ENCODE measurements around the gene ACADSB. TPM values are rescaled to one million over a fixed set of nuclear protein-coding genes. Genes with fewer than 3 reads are reported as not detected.

ACADSB gene
- total RNA-seq, 1 donor from 2014 or later: 27.1 TPM

- no peak overlapping the region for H3K4me3 ChIP-seq
- no peaks in the 10 kb centered on the region for H3K27me3 ChIP-seq
- H3K36me3 ChIP-seq: peaks cover 11% of the 10 kb centered on the region
- DNase-seq (no peak), ATAC-seq (no peak)
- no peak overlapping the region for H3K27ac ChIP-seq
- intact Hi-C loops (cut with DNase I): no loop called here
- no peaks in the 10 kb centered on the region for H3K9me3 ChIP-seq
- H3K4me1 ChIP-seq: no peaks in the 10 kb centered on the region
- TF ChIP-seq, protein P1, sequence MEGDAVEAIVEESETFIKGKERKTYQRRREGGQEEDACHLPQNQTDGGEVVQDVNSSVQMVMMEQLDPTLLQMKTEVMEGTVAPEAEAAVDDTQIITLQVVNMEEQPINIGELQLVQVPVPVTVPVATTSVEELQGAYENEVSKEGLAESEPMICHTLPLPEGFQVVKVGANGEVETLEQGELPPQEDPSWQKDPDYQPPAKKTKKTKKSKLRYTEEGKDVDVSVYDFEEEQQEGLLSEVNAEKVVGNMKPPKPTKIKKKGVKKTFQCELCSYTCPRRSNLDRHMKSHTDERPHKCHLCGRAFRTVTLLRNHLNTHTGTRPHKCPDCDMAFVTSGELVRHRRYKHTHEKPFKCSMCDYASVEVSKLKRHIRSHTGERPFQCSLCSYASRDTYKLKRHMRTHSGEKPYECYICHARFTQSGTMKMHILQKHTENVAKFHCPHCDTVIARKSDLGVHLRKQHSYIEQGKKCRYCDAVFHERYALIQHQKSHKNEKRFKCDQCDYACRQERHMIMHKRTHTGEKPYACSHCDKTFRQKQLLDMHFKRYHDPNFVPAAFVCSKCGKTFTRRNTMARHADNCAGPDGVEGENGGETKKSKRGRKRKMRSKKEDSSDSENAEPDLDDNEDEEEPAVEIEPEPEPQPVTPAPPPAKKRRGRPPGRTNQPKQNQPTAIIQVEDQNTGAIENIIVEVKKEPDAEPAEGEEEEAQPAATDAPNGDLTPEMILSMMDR (IDR thresholded peaks at IDR 0.05): no peak
Observed at GRCh38 chr10:122986335-122986734, 22.5 kb upstream of the ACADSB start.

DNA sequence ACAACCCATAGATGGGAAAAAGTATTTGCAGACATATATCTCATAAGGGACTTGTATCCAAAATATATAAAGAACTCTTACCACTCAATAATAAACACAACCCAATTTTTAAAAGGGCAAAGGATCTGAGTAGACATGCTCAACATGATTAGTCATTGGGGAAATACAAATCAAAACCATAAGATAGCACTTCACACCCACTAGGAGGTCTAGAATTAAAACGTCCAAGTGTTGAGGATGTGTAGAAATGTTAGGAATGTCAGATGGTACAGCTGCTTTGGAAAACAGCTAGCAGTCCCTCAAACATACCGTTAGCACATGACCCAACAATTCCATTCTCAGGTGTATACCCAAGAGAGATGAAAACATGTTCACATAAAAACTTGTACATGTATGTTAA, 20.3 kb upstream of the ACADSB start:
- no peaks in the 10 kb centered on the region for H3K4me1 ChIP-seq
- ATAC-seq (no peak), DNase-seq (no peak)
- intact Hi-C loops (cut with DNase I): no loop called here
- no peak overlapping the region for H3K4me3 ChIP-seq
- H3K27ac ChIP-seq: no peak overlapping the region
- peaks cover 29% of the 10 kb centered on the region for H3K36me3 ChIP-seq
- H3K27me3 ChIP-seq: no peaks in the 10 kb centered on the region
- H3K9me3 ChIP-seq: no peaks in the 10 kb centered on the region
- TF ChIP-seq, protein P1 (IDR thresholded peaks at IDR 0.05): no peak

DNA sequence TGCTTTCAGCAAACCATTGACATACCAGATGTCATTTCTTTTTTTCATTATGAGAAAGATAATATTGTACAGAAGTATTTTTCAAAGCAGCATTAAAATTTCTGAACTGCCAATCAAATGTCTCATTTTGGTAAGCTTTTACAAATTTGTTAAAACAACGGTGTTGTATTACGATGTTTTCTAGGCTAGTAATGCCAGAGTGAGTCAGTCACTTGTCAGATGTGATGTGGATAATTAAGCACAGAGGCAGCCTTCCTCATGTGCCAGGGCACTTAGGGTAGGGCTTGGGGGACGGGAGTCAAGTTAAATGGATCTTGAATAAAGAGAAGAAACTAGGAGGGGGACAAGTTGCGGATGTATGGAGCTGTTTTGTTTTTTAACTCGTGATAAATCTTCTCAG, 18.5 kb upstream of the ACADSB start:
- no peak for ATAC-seq
- intact Hi-C loops (cut with DNase I): no loop called here
- Histone ChIP-seq H3K27me3 (no peaks in the 10 kb centered on the region), H3K4me3 (no peak overlapping the region), H3K9me3 (no peaks in the 10 kb centered on the region), H3K4me1 (no peaks in the 10 kb centered on the region), H3K36me3 (peaks cover 47% of the 10 kb centered on the region), H3K27ac (no peak overlapping the region)
- TF ChIP-seq, protein P1 (IDR thresholded peaks at IDR 0.05): no peak
- DNase-seq: no peak

GRCh38 chr10:122992031-122992585, 16.7 kb upstream of the ACADSB start:
- Histone ChIP-seq H3K9me3 (no peaks in the 10 kb centered on the region), H3K36me3 (peaks cover 64% of the 10 kb centered on the region), H3K27ac (no peak overlapping the region), H3K27me3 (no peaks in the 10 kb centered on the region), H3K4me3 (no peak overlapping the region), H3K4me1 (no peaks in the 10 kb centered on the region)
- ATAC-seq (no peak), DNase-seq (no peak)
- intact Hi-C loops (cut with DNase I): no loop called here
- TF ChIP-seq, protein P1 (IDR thresholded peaks at IDR 0.05): no peak

- H3K9me3 ChIP-seq: no peaks in the 10 kb centered on the region
- H3K4me1 ChIP-seq: no peaks in the 10 kb centered on the region
- peaks cover 82% of the 10 kb centered on the region for H3K36me3 ChIP-seq
- no peaks in the 10 kb centered on the region for H3K27me3 ChIP-seq
- intact Hi-C loops (cut with DNase I): no loop called here
- TF ChIP-seq, protein P1 (IDR thresholded peaks at IDR 0.05): no peak
- no peak for DNase-seq
- no peak overlapping the region for H3K4me3 ChIP-seq
- H3K27ac ChIP-seq: no peak overlapping the region
- ATAC-seq: no peak
Observed at GRCh38 chr10:122993797-122994336, 14.9 kb upstream of the ACADSB start.

DNA sequence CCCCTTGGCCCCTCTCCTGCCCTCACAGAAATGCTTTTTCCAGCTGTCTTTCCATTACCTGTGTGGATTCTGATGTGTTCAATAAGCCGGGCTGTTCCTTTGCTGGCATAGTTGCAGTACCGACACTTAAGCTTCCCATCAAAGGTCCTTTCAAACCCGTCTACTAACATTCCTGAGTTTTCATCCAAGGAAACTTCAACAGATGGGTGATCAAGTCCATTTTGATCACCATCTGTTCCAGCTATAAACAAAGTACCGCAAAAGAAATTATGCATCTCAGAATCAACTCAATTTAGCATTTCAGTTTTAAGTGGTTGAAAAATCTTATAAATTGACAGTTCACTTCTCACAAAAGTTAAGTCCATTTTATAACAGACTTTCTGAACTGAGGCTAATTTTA, 12.9 kb upstream of the ACADSB start:
- TF ChIP-seq, protein P1 (IDR thresholded peaks at IDR 0.05): no peak
- no peaks in the 10 kb centered on the region for H3K9me3 ChIP-seq
- H3K4me3 ChIP-seq: no peak overlapping the region
- H3K36me3 ChIP-seq: peaks cover 76% of the 10 kb centered on the region
- no peak for DNase-seq
- no peaks in the 10 kb centered on the region for H3K27me3 ChIP-seq
- H3K27ac ChIP-seq: no peak overlapping the region
- peaks cover 7% of the 10 kb centered on the region for H3K4me1 ChIP-seq
- intact Hi-C loops (cut with DNase I): no loop called here
- ATAC-seq: no peak

All from upper lobe of right lung (tissue), 1 donor.